Fibroblast of peridontal ligament (primary cell): Measurements from ENCODE around the gene PTPRCAP.
"Not testable (repeated sequence)": the region's sequence is repeated elsewhere in the genome, so short reads cannot be mapped to it uniquely, and the experiment has no call there.

ENCODE experiments used
- DNase-seq: peaks from one replicate; pipeline ENCODE4 v3.0.0-alpha.2; 2010; ENCODE audit errors: extremely low read depth

The PTPRCAP gene

GRCh38 chr11:67427364-67427859 lies 10.1 kb downstream of the PTPRCAP start:
- DNase-seq: not testable (repeated sequence)

DNA sequence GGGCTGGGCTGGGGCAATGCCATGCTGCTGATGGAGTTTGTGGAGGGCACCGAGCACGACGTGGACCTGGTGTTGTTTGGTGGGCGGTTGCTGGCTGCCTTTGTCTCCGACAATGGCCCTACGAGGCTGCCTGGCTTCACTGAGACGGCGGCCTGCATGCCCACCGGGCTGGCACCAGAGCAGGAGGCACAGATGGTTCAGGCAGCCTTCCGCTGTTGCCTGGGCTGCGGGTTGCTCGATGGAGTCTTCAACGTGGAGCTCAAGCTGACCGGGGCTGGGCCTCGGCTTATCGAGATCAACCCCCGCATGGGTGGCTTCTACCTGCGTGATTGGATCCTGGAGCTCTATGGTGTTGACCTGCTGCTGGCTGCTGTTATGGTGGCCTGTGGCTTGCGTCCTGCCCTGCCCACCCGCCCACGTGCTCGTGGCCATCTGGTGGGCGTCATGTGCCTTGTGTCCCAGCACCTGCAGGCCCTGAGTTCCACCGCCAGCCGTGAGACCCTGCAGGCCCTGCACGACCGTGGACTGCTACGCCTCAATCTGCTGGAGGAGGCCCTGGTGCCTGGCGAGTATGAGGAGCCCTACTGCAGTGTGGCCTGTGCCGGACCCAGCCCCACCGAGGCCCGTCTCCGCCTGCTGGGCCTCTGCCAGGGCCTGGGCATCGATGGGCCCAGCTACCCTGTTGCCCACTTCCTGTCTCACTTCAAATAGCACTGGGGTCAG lies 13.4 kb downstream of the PTPRCAP start:
- no peak for DNase-seq

DNA sequence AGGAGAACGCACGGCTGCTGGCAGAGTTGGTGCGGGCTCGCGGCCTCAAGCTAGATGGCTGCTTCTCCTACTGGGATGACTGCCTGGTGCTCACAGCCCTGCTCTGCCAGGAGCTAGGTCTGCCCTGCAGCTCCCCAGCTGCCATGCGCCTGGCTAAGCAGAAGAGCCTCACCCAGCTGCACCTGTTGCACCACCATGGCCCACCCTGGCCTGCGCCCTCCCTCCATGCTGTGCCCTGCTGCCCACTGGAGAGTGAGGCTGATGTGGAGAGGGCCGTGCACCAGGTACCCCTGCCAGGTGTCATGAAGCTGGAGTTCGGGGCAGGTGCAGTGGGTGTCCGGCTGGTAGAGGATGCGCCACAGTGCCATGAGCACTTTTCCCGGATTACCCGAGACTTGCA lies 14.0 kb downstream of the PTPRCAP start:
- DNase-seq: no peak

DNA sequence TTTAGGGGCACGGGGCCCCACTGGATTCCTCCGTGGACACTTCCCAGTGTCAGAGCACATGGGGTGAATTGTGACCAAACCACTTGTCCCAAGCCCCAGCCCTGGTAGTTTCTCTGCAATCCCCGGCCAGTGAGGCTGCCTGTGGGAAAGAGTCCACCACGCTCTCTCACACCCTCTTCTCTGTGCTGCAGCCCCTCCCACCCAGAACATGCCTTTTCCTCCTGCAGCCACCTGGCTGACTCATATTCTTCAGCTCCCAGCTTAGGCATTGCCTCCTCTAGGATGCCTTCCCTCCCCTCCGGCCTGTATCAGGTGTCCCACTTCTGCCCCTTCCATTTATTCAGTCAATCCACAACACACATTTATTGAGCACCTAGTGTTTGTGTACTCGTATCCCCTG lies 14.6 kb downstream of the PTPRCAP start:
- DNase-seq: no peak

GRCh38 chr11:67421430-67422031 lies 16.0 kb downstream of the PTPRCAP start:
- DNase-seq: no peak

DNA sequence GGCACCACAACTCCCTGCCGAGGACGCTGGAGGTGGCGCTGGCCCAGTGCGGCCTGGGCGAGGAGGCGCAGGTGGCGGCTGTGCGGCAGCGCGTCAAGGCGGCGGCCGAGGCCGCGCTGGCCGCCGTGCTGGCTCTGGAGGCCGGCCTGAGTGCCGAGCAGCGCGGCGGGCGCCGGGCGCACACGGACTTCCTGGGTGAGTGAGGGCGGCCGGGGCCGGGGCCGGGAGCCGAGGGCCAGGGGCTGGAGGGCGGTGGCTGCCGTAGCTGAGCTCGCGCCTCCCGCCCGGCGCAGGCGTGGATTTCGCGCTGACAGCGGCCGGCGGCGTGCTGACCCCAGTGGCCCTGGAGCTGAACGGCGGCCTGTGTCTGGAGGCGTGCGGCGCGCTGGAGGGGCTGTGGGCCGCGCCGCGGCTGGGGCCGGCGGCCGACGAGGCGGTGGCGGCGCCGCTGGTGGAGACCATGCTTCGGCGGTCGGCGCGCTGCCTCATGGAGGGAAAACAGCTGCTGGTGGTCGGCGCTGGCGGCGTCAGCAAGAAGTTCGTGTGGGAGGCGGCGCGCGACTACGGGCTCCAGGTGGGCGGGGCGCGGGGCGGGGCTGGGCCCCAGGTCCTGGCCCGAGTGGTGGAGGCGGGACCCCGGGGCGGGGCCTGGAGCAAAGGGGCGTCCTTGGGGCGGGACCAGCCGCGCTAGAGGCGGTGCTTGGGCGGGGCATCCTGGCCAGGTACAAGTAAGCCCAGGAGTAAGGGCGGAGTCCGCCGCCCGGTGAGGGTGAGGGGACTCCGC lies 16.6 kb downstream of the PTPRCAP start:
- DNase-seq: peak; percentile 67

- no peak for DNase-seq
These were observed 17.3 kb downstream of the PTPRCAP start for GRCh38 chr11:67420147-67420645.

DNA sequence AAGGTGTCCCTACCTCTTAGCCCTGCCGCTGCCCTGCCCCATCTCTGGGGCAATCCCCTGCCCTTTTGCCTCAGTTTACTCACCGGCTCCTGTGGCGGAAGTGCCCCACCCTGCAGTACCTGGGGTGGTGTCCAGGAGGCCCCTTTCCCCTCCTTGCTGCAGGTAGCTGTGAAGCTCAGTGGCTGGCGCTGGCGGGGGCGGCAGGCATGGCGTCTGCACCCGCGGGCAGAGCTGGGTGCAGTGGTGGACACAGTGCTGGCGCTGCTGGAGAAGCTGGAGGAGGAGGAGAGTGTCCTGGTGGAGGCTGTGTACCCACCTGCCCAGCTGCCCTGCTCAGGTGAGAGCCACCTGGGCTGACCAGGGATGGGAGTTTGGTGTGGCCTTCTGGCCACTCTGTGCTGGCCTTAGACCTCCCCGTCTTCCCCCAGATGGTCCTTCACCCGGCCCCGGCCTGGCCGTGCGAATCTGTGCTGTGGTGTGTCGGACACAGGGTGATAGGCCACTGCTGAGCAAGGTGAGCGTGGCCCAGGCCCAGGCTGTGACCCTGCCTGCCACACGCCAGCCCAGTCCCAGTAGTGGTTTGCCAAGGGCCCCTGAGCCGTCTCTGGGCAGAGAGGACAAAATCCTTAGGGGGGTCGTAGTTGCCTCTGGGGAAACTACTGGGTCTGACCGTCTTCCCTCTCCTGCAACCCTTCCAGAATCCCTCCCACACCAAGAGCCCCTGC lies 18.0 kb downstream of the PTPRCAP start:
- DNase-seq: no peak

DNA sequence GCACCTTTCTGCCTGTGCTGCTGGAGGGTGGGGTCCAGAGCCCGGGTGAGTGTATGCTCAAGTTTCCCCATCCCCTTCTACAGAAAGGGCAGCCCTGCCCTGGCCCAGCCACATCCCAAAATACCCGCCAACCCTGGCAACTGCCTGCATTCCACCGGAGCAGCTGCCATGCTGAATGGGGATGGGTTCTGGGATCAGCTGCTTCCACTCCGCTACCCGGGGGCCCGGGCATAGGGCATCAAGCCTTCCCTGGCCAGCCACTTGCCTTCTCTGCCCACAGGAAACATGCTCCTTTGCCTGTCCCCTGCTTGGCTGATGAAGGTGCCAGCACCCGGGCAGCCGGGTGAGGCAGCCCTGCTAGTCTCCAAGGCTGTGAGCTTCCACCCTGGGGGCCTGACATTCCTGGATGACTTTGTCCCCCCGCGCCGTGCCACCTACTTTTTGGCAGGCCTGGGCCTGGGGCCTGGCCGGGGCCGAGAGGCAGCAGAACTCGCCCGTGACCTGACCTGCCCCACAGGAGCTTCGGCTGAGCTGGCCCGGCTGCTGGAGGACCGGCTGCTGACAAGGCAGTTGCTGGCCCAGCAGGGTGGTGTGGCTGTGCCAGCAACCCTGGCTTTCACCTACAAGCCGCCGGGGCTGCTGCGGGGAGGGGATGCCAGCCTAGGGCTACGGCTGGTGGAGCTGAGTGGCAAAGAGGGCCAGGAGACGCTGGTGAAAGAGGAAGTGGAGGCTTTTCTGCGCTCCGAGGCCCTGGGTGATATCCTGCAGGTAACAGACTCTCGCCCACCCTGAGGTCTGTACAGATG lies 18.8 kb downstream of the PTPRCAP start:
- DNase-seq: no peak

DNA sequence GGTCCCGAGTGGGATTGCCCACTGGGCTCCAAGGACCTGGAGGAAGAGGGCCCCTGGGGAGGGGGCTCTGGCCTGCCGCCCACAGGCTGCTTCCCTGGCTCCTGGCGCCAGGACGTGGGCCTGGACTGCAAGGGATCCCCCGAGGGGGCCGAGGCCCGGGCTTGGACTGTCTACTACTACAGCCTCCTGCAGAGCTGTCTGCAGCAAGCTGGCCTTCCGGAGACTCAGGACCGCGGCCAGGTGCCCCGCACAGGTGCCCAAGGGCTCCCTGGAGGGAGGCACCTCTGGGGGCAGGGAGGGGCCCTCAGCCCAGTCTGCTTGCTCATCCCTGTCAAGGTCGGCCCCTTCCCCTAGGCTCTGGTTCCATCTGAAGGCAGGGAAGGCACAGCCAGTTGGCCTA lies 20.1 kb downstream of the PTPRCAP start:
- DNase-seq: no peak

GRCh38 chr11:67416416-67417335 lies 20.8 kb downstream of the PTPRCAP start:
- DNase-seq: peak; percentile 20

DNA sequence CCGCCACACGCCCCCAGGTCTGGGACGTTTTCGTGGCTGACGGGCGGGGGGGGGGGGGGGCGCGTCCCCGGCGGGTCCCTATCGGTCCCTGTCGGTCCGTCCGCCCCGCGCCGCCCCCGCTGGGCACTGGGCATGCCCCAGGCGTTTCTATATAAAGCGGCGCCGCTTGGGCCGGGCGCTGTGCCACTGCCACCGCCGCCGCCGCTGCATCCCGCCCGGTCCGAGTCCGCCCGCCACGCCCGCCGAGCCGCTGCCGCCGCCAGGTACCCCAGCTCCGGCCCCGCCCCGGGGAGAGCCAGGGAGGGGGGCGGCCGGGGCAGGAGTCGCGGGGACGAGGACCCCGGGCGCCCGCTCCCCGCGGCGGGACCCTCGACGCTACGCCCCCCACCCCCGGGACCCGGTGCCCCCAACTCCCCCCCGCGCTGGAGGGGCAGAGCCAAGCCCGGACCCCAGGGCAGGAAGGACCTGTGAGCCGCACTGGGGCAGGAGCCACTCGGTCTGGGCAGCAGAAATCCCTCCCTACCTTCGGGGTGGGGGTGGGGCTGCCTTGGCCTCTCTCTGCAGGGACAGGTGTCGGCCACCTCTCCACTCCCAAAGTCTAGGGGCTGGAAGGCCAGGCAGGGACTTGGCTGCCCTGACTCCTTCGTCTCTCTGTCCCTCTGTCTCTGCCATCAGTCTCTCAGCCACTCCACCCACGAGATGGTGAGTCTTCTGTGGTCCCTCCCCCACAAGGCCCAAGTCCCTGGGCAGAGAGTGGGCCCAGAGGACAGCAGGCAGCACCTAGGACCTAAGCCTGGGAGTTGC lies 21.8 kb downstream of the PTPRCAP start, which contains the start of gene CARNS1:
TSS of gene CARNS1 (plus strand) at position 178 of the 804 bp plus-strand sequence. CDS start at position 700, 522 bp downstream.
- no peak for DNase-seq

DNA sequence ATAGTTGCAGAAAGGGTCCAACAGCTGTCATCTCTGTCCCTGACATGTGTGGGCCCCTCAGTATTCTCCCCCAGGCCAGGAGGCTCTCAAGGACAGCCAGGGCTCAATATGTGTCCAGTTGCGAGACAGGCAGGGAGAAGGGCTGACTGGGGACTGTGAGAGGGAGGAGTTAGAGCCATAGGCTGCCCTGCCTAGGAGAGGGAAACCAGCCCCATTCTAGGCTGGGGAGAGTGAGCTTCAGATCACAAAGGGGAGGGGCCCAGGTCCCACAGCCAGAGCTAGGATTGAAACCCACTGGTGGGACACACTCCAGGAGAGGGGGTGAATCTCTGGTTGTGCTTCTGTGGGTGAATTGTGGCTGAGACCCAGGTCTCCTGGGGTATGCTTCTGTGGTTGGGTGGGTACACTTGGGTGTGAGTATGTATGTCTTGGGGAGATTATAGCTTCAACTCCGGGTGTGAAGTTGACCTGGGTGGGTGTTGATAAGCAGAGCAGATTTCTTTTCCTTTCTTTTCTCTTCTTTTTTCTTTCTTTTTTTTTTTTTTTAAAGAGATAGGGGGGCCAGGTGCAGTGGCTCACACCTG lies 24.1 kb downstream of the PTPRCAP start:
- no peak for DNase-seq

DNA sequence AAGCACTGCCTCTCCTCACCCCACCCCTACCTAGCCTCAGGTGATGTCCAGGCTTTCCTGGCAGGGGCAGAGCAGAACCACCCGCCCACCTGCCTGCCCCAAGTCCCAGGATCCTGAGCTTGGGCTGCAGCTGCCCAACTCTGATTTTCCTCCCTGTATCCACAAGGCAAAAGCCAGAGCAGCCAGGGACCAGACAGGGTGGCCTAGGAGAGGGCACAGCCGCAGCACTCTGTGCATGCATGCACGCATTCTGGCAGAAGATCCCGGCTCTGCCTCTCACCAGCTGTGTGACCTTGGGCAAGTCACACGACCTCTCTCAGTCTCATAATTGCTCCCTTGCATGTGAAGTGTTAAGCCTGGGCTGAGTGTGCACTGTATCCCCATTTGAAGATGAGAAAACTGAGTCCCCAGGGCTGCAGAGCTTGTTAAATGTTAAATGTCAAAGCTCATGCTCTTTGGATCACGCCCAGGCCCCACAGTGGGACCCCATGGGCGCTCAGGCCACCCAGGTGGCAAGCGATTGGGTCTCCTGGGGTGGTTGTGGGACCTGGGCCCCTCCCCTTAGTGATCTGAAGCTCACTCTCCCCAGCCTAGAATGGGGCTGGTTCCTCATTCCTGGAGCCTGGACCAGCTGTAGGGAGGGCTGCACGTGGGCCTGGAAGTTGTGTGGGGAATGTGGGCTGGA lies 24.8 kb downstream of the PTPRCAP start:
- no peak for DNase-seq

GRCh38 chr11:67411785-67412152 lies 25.7 kb downstream of the PTPRCAP start:
- DNase-seq: no peak

- no peak for DNase-seq
These were observed 26.3 kb downstream of the PTPRCAP start for GRCh38 chr11:67410984-67411784.

DNA sequence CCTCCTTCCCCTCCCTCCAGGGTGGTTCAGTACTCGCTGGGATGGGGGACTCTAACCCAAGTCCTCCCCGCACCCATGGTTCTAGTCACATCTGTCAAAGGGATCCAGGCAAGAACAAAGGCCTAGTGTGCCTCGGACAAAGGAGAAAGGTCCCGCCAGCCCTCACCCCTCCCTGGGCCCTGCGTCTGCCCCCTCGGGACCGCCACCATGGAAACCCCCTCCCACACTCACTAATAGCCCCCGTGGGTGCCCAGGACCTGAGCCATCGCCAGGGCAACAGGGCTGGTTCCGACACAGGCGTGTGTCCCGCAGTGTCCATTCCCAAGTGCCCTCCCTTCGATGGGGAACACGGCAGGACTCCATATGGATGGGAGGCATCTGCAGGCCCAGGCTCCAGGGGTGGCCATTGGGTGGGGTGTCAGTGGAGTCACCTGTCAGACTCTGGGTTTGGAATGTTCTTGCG lies 27.1 kb downstream of the PTPRCAP start:
- DNase-seq: no peak
